ENCODE data around the gene GLT1D1. TPM values are rescaled to one million over a fixed set of nuclear protein-coding genes. Genes with fewer than 3 reads are reported as not detected.

The GLT1D1 gene
- total and polyA plus RNA-seq, 2 donors (not counting 1 experiment from before 2014, with no cell fraction given): under 0.01 TPM; not detected in 1

GRCh38 chr12:128982933-128983332 lies 129.7 kb downstream of the GLT1D1 start:
- Histone ChIP-seq H3K4me1 (ENCODE audit: control insufficient read depth, extremely low read depth, insufficient read depth, low read length) (no peaks in the 10 kb centered on the region), H3K79me2 (ENCODE audit: control insufficient read depth, insufficient read depth, low read length) (no peaks in the 10 kb centered on the region), H3K9me3 (ENCODE audit: control insufficient read depth, insufficient read depth, low read depth, low read length) (no peaks in the 10 kb centered on the region), H3K4me3 (replicated peaks in 1 of 4; ENCODE audit: control extremely low read depth in 1 of 4, insufficient read depth in 1 of 4, low read depth in 3 of 4, low read length in 4 of 4) (no peak overlapping the region), H3K27ac (ENCODE audit: insufficient read depth, low read length) (no peak overlapping the region), H3K9ac (ENCODE audit: insufficient read depth, low read length) (no peak overlapping the region), H3K36me3 (ENCODE audit: control insufficient read depth, insufficient read depth, low read length) (no peaks in the 10 kb centered on the region), H3K27me3 (ENCODE audit: control insufficient read depth, insufficient read depth, low read length) (no peaks in the 10 kb centered on the region), H2AFZ (ENCODE audit: low read length) (no peak overlapping the region), H4K20me1 (ENCODE audit: control insufficient read depth, extremely low read depth, insufficient read depth, low read length) (no peaks in the 10 kb centered on the region), H3K4me2 (ENCODE audit: extremely low read depth, insufficient read depth, low read length) (no peak overlapping the region)
- TF ChIP-seq CTCF (conservative IDR thresholded peaks at IDR 0.05 in 1 of 2, IDR thresholded peaks at IDR 0.05 in 1 of 2; ENCODE audit: low read depth in 1 of 2, low read length in 2 of 2) (no peak), EZH2 (IDR thresholded peaks at IDR 0.05; ENCODE audit: low read length, missing control alignments) (no peak)
- DNase-seq (ENCODE audit: low read depth in 2 of 2): no peak

- Histone ChIP-seq H3K36me3 (ENCODE audit: control insufficient read depth, insufficient read depth, low read length) (no peaks in the 10 kb centered on the region), H3K9me3 (ENCODE audit: control insufficient read depth, insufficient read depth, low read depth, low read length) (no peaks in the 10 kb centered on the region), H3K79me2 (ENCODE audit: control insufficient read depth, insufficient read depth, low read length) (no peaks in the 10 kb centered on the region), H3K4me1 (ENCODE audit: control insufficient read depth, extremely low read depth, insufficient read depth, low read length) (no peaks in the 10 kb centered on the region), H4K20me1 (ENCODE audit: control insufficient read depth, extremely low read depth, insufficient read depth, low read length) (no peaks in the 10 kb centered on the region), H3K27me3 (ENCODE audit: control insufficient read depth, insufficient read depth, low read length) (no peaks in the 10 kb centered on the region), H3K9ac (ENCODE audit: insufficient read depth, low read length) (no peak overlapping the region), H3K27ac (ENCODE audit: insufficient read depth, low read length) (no peak overlapping the region), H2AFZ (ENCODE audit: low read length) (no peak overlapping the region), H3K4me2 (ENCODE audit: extremely low read depth, insufficient read depth, low read length) (no peak overlapping the region), H3K4me3 (replicated peaks in 1 of 4; ENCODE audit: control extremely low read depth in 1 of 4, insufficient read depth in 1 of 4, low read depth in 3 of 4, low read length in 4 of 4) (no peak overlapping the region)
- no peak for DNase-seq (ENCODE audit: low read depth in 2 of 2)
- TF ChIP-seq EZH2 (IDR thresholded peaks at IDR 0.05; ENCODE audit: low read length, missing control alignments) (no peak), CTCF (conservative IDR thresholded peaks at IDR 0.05 in 1 of 2, IDR thresholded peaks at IDR 0.05 in 1 of 2; ENCODE audit: low read depth in 1 of 2, low read length in 2 of 2) (no peak)
These were observed 130.1 kb downstream of the GLT1D1 start for GRCh38 chr12:128983371-128983770.

GRCh38 chr12:128986957-128987356 lies 133.7 kb downstream of the GLT1D1 start:
- H3K27me3 ChIP-seq (ENCODE audit: control insufficient read depth, insufficient read depth, low read length): no peaks in the 10 kb centered on the region
- H3K4me3 ChIP-seq (replicated peaks in 1 of 4; ENCODE audit: control extremely low read depth in 1 of 4, insufficient read depth in 1 of 4, low read depth in 3 of 4, low read length in 4 of 4): no peak overlapping the region
- no peak overlapping the region for H3K4me2 ChIP-seq (ENCODE audit: extremely low read depth, insufficient read depth, low read length)
- H3K79me2 ChIP-seq (ENCODE audit: control insufficient read depth, insufficient read depth, low read length): no peaks in the 10 kb centered on the region
- H4K20me1 ChIP-seq (ENCODE audit: control insufficient read depth, extremely low read depth, insufficient read depth, low read length): no peaks in the 10 kb centered on the region
- no peak for TF ChIP-seq EZH2 (IDR thresholded peaks at IDR 0.05; ENCODE audit: low read length, missing control alignments)
- TF ChIP-seq CTCF (conservative IDR thresholded peaks at IDR 0.05 in 1 of 2, IDR thresholded peaks at IDR 0.05 in 1 of 2; ENCODE audit: low read depth in 1 of 2, low read length in 2 of 2): no peak
- H3K9ac ChIP-seq (ENCODE audit: insufficient read depth, low read length): no peak overlapping the region
- H3K27ac ChIP-seq (ENCODE audit: insufficient read depth, low read length): no peak overlapping the region
- no peak overlapping the region for H2AFZ ChIP-seq (ENCODE audit: low read length)
- no peaks in the 10 kb centered on the region for H3K4me1 ChIP-seq (ENCODE audit: control insufficient read depth, extremely low read depth, insufficient read depth, low read length)
- no peaks in the 10 kb centered on the region for H3K9me3 ChIP-seq (ENCODE audit: control insufficient read depth, insufficient read depth, low read depth, low read length)
- H3K36me3 ChIP-seq (ENCODE audit: control insufficient read depth, insufficient read depth, low read length): no peaks in the 10 kb centered on the region
- DNase-seq (ENCODE audit: low read depth in 2 of 2): no peak

All from fibroblast of lung (primary cell).